HK-2 (cell line): ENCODE results near the gene VWA1.
A peak's percentile ranks its signal among the peaks of the same experiment; 100 is the strongest.
"Not testable (repeated sequence)": the region's sequence is repeated elsewhere in the genome, so short reads cannot be mapped to it uniquely, and the experiment has no call there.

ENCODE experiments used
- DNase-seq: peaks from one replicate; pipeline ENCODE4 v3.0.0-alpha.2; 2018; ENCODE audit not compliant: unreplicated experiment

VWA1 gene

DNA sequence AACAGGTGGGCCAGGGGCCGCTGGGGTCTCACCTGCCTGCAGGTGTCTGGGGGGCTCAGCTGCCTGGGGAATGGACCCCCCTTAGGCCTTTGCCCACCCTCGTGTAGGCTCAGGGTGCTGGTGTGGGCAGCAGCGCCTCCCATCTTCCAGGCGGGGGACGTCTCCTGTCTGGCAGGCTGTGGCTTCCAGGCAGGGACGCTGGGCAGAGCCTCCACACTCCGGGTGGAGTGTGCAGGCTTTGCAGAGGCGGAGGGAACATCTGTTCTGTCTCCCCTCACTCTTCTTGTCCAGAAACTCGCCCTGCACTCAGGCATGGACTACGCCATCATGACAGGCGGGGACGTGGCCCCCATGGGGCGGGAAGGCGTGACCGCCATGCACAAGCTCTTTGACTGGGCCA lies 20.4 kb downstream of the VWA1 start:
- DNase-seq, result not testable (repeated sequence)

GRCh38 chr1:1456683-1457255 lies 21.3 kb downstream of the VWA1 start:
- not testable (repeated sequence) for DNase-seq

- not testable (repeated sequence) for DNase-seq
These were observed 23.7 kb downstream of the VWA1 start for GRCh38 chr1:1459156-1459555.

DNA sequence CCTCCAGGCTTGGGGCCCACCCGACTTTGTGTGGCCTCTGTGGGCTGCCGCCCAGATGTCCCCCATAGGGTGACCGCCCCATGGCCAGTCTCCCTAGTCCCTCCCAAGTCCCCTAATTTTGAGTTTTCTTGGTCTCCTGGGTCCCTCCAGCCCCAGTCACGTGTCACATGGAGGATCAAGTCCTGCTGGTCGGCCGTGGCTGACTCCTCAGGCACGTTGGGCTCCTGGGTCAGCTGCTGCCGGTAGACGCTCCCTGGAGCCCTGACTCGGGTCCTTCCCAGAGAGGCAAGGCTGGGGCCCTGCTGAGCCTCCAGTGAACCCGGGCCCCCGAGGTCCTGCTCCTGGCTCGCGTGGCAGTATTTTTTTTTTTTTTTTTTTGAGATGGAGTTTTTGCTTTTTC lies 24.2 kb downstream of the VWA1 start:
- DNase-seq, result not testable (repeated sequence)

- no peak for DNase-seq
These were observed 25.1 kb downstream of the VWA1 start for GRCh38 chr1:1460540-1461130.

DNA sequence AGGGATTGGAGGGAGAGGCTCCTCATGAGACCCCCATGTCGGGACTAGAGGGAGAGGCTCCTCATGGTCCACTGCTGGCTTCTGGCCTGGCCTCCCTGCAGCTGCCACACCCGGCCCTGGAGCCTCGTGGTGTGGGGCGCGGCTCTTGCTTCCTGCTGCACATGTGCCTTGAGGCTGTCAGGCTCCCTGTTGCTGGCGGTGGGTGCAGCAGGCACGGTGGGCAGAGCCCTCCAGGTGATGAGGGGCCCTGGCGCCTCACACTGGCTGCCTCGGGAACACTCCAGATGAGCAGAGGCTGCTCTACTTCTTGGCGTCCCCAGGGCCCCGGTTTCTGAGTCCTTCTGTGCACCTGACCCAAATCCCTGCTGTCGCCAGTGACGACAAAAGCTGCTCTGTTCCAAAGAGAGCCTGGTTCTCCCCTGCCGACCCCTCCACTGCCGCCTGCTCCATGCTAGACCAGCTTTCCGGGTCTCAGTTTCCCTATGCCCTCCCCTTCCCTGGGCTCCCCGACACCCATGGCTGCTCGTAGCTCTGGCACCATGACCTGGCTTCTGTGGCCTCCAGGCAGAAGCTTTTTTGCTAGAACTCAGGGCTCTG lies 26.3 kb downstream of the VWA1 start:
- DNase-seq, result no peak

DNA sequence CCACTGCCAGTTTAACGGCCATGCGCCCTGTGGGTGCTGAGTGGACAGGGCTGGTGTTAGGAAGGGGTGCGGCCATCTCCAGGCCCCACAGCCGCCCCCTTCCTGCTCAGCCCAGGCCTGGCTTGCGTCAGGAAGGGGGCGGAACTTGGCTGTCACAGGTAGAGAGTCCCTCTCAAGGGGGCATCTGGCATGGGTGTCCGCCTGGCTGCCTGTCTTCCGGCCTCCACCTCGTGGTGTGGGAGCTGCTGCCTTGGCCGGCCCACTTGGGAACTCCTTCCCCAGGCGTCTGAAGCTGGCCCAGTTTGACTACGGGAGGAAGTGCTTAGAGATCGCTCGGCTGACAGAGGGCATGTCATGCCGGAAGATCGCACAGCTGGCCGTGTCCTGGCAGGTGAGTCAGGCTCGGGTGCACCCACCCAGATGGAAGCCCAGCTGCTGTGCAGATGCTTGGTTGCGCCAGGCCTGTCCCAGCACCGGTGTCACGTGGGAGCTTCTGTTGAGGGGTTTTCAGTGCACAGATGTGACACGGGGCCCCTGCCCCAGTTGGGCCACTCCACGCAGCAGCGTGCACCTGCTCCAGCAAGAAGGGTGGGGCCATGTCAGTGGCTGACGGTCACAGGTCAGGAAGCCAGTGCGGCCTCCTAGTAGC lies 27.0 kb downstream of the VWA1 start:
- no peak for DNase-seq

DNA sequence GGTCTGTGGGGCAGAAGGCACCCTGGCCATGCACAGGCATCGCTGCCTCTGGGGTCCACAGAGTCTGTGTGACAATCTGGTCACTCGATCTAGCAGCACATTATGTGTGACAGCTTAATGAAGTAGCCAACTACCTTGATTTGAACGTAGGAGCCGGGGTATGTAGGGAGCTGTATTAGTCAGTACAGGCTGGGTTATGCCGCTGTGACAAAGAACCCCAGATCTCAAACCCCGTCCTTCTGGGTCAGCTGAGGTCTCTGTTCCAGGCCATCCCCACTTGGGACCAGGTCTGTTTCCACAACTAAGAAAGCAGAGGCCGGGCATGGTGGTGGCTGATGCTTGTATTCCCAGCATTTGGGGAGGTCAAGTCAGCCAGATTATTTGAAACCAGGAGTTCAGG lies 27.8 kb downstream of the VWA1 start:
- no peak for DNase-seq

DNA sequence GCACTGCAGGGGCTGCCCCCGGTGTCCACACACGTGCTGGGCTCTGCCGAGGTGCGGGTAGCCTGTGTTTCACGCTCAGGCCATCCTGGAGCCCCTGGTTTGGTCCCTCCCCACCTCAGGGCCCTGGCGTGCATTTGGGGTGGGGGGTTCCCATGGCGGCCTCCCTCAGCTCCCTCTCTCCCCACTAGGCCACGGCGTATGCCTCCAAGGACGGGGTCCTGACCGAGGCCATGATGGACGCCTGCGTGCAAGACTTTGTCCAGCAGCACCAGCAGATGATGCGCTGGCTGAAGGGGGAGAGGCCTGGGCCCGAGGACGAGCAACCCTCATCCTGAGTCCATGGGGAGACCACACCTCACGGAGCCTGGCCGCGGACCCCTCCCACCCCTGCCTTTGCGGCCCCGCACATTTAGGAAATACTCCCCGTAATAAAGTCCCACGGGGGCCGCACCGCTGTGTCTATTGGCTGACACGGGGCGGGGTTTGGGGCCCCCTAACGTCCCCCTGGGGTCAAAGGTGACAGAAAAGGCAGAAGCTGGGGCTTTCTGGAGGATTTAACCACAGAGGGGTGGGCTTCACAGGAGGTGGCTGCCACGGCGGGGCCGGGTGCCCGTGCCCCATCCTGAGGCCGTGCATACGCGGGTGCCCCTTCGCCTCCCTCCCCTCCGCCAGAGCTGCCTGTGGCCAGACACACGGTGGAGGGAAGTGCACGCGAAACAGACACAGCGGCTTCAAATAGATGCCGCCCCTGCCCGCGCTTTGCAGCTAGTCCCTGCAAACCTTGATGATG lies 32.9 kb downstream of the VWA1 start:
- DNase-seq, result not testable (repeated sequence)

DNA sequence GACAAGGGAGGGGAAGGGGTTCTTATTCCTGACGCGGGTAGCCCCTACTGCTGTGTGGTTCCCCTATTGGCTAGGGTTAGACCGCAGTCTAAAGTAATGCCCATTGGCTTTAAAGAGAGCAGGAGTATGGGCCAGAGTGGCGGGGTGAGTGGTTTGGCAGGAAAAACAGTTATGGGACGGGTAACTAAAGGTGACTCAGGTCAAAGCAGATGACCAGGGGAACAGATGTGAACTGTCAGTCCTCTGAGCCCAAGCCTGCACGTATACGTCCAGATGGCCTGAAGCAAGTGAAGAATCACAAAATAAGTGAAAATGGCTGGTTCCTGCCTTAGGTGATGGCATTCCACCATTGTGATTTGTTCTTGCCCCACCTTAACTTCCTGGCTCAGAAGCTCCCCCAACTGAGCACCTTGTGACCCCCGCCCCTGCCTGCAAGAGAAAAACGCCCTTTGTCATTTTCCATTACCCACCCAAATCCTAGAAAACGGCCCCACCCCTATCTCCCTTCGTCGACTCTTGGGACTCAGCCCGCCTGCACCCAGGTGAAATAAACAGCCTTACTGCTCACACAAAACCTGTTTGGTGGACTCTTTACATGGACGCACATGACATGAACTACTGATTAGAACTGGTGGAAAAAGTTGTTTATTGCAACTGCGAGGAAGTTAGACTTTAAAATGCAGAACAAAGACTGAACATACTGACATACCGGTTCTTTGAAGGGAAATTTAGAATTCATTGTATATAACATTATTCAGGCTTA lies 35.3 kb downstream of the VWA1 start:
- DNase-seq, result no peak

DNA sequence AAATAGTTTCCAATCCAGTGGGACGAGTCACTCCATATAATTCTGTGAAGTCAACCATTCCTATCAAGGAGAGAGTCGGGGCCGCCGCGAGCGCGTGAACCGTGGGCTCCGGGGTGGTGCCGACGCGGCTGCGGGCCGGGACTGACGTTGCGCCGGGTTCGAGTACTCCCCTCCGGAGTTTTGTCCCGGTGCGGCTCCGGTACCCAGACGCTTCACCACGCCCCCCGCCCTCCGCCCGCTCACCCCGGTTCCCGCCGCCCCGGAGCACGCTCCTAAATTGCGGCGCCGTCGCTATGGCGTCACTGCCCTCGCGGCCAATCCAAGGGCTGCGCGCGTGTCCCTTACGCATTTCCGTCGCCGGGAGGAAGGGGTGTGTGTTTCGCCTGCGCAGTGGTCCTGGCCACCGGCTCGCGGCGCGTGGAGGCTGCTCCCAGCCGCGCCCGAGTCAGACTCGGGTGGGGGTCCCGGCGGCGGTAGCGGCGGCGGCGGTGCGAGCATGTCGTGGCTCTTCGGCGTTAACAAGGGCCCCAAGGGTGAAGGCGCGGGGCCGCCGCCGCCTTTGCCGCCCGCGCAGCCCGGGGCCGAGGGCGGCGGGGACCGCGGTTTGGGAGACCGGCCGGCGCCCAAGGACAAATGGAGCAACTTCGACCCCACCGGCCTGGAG lies 36.0 kb downstream of the VWA1 start, which contains the start of gene ATAD3B:
ATAD3B (plus strand) TSS at position 377 of the 664 bp plus-strand sequence; CDS start at position 497, 120 bp downstream.
- peak; percentile 90 for DNase-seq

DNA sequence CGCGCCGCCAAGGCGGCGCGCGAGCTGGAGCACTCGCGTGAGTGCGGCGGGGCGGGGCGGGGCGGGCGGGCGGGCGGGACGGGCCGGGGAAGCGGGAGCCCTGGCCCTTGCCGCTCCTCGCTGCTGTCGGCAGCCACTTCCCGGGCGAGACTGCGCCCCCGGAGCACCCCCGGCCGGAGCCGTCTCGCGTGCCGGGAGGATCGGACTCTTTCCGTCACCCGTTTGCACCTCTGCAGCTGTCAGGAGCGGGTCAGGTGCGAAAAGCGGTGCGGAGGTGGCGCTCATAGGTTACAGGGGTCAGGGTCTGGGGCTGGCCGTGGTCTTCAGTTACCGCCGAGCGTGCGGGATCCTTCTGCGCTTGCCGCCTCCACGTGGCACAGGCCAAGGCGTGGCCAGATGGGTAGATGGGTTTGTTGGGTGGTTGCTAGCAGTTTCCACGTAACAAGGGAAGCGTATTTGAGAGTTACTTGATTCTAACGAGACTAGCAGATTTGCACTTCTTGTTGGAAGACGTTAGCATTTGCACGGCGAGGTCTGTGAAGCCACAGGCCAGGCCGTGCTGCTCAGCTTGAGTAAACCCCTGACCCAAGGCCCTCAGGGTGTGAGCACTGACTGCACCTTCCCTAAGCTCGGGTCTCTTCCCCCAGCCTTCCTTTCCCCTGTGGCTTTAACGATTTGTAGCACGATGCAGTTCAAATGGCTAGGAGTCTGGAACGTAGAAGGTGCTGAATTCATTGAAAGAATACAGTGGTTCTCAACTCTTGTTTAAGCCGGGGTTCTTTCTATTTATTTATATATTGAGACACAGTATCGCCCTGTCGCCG lies 36.8 kb downstream of the VWA1 start:
- peak; percentile 33 for DNase-seq

DNA sequence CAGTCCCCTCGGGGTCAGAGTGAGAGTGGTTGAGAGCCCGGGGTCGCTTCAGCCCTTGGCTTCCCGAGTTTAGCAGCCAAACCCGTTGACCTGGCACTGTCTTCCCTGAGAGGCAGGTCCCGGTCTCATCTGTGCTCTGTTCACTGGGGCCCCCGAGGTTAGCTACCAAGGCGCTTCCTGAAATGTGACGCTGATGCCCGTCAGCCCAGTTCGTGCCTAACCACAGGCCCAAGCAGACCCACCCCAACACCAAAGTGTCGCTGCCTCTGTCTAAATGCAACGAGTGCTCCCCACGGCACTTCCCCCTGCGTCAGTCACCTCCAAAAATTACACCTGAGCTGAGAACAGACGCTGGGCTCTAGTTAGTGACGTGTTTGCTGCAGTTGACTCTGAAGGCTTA lies 40.5 kb downstream of the VWA1 start:
- DNase-seq, result not testable (repeated sequence)

- DNase-seq, result no peak
These were observed 41.7 kb downstream of the VWA1 start for GRCh38 chr1:1477206-1477605.

- no peak for DNase-seq
These were observed 44.3 kb downstream of the VWA1 start for GRCh38 chr1:1479547-1480487.

DNA sequence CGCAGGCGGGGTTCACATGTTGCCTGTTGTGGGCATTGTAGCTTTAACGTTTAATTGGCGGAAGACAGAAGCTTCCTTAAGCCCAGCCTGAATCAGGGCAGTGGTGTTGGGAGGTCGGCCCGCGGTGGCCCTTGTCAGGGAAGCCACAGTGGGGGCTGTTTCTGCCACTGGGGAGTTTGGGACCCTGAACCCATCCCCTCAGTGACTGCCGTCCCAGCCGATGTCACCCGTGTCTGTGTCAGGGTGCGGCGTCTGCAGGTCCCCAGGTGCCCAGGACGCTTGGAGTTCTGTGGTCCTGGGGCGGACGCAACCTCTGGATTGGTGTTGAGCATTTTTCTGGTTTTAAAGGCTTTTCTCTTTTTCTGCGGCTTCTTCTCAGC lies 45.0 kb downstream of the VWA1 start:
- DNase-seq, result not testable (repeated sequence)

- not testable (repeated sequence) for DNase-seq
These were observed 46.3 kb downstream of the VWA1 start for GRCh38 chr1:1481811-1482210.

GRCh38 chr1:1482856-1483255 lies 47.4 kb downstream of the VWA1 start:
- DNase-seq, result no peak

DNA sequence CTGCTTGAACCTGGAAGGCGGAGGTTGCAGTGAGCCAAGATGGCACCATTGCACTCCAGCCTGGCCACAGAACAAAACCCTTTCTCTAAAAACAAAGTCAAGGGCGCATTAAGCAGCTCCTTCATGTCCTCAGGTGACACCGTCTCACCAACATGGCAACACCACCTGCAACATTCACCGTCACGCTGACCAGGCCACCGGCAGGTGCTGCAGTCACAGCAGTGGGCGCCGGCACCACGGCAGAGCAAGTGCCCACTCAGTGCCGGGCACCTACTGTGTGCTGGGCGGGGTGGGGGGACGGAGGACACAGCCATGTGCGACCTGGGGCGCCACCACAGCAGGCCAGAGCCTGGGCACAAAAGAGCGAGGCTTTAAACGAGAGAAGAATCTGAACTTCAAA lies 48.2 kb downstream of the VWA1 start:
- no peak for DNase-seq
